GM10266 (cell line): ENCODE data around the gene SLC7A14.

ENCODE experiments used
- DNase-seq: peaks from one replicate; pipeline ENCODE4 v3.0.0; 2012; ENCODE audit errors: extremely low spot score
- CTCF ChIP-seq: IDR thresholded peaks from 2 replicates; pipeline ENCODE4 v1.5.1; 2012; ENCODE audit warnings: mild to moderate bottlenecking, low read depth; ENCODE audit not compliant: control insufficient read depth, insufficient read depth; ENCODE audit errors: missing control alignments

SLC7A14 gene

GRCh38 chr3:170499562-170500156 is 86.2 kb downstream of the SLC7A14 start:
- peak; percentile 68 for DNase-seq
- peak; percentile 64 for TF ChIP-seq CTCF

- TF ChIP-seq CTCF, result no peak
- DNase-seq, result no peak
These were observed 88.4 kb downstream of the SLC7A14 start for GRCh38 chr3:170497207-170498095.

- DNase-seq, result no peak
- no peak for TF ChIP-seq CTCF
These were observed 89.1 kb downstream of the SLC7A14 start for GRCh38 chr3:170496868-170497140.

- DNase-seq, result no peak
- no peak for TF ChIP-seq CTCF
These were observed 89.6 kb downstream of the SLC7A14 start for GRCh38 chr3:170496026-170496867.

GRCh38 chr3:170494766-170495165 is 91.1 kb downstream of the SLC7A14 start:
- DNase-seq, result no peak
- no peak for TF ChIP-seq CTCF

GRCh38 chr3:170493712-170494182 is 92.1 kb downstream of the SLC7A14 start:
- no peak for TF ChIP-seq CTCF
- no peak for DNase-seq

GRCh38 chr3:170491901-170492300 is 94.0 kb downstream of the SLC7A14 start:
- TF ChIP-seq CTCF, result no peak
- no peak for DNase-seq
